Heart right ventricle (tissue), 16 donors: ENCODE data around the gene CGRRF1. TPM values are rescaled to one million over a fixed set of nuclear protein-coding genes. Genes with fewer than 3 reads are reported as not detected.

Experiments
- ATAC-seq, 8 donors: fragments of 200-7000 bp; cut with Tn5 transposase; one replicate each; pipeline ENCODE4 v1.9.1; 2020; ENCODE audit warnings: mild to moderate bottlenecking in 8 of 8, moderate library complexity in 8 of 8, moderate number of reproducible peaks in 1 of 8
- DNase-seq, 2 donors: peaks; one replicate each; pipeline ENCODE4 v3.0.0-alpha.2; 2020
- H3K27ac ChIP-seq, 10 donors: fragments of 200-600 bp; sonication (generic) in 2 of 10; one replicate each; pipeline versions ENCODE4 v1.5.0 to v1.8.0; 2020 to 2022; ENCODE audit warnings: mild to moderate bottlenecking in 3 of 10
- H3K27me3 ChIP-seq, 7 donors: fragments of 200-600 bp; one replicate each; pipeline ENCODE4 v1.8.0; 2021 to 2022; ENCODE audit warnings: mild to moderate bottlenecking in 2 of 7
- H3K36me3 ChIP-seq, 9 donors: fragments of 200-600 bp; sonication (generic) in 1 of 9; one replicate each; pipeline versions ENCODE4 v1.5.0 to v1.8.0; 2020 to 2022; ENCODE audit warnings: mild to moderate bottlenecking in 2 of 9
- H3K4me1 ChIP-seq, 9 donors: fragments of 200-600 bp; sonication (generic) in 1 of 9; one replicate each; pipeline versions ENCODE4 v1.5.0 to v1.8.0; 2020 to 2022; ENCODE audit warnings: mild to moderate bottlenecking in 4 of 9
- H3K4me3 ChIP-seq, 10 donors: fragments of 200-600 bp; sonication (generic) in 2 of 10; one replicate each; pipeline versions ENCODE4 v1.5.0 to v1.8.0; 2020 to 2022; ENCODE audit warnings: mild to moderate bottlenecking in 7 of 10, moderate library complexity in 2 of 10
- H3K9me3 ChIP-seq, 11 donors: fragments of 200-600 bp in 10 of 11; sonication (generic) in 2 of 11; one replicate each; pipeline versions ENCODE4 v1.5.0 to v1.8.0; 2013 to 2022; ENCODE audit warnings: mild to moderate bottlenecking in 2 of 11, control low read depth in 1 of 11, moderate library complexity in 1 of 11
- WGBS, 2 donors: extraction: QIAGEN DNeasy Blood & Tissue Kit; methylation state at CpG; one replicate each; pipeline ENCODE4 v1.1.7; 2013; ENCODE audit warnings: inconsistent platforms in 1 of 2; 5-methylcytosine and 5-hydroxymethylcytosine counted together
- intact Hi-C, 10 donors: fragments of 100-400 bp; cut with DNase I; formaldehyde crosslinking; loops; one replicate each; pipeline versions ENCODE4 v1.11.1 to v1.14.2; 2022
- polyA plus RNA-seq, 2 donors: library from polyadenylated mRNA; stranded (reverse); fragments of 200-250 nt; gene quantifications; one replicate each; pipeline ENCODE4 v1.2.3, GENCODE V29; 2013
- total RNA-seq, 10 donors: library from RNA; stranded (reverse); fragmentation: NEBNext Ultra II Directional in 3 of 10; extraction: Animal tissue kit (Norgen Biotek cat#: 25700) in 3 of 10; gene quantifications; one replicate each; pipeline versions ENCODE4 v1.2.1 to v1.2.4, GENCODE V29; 2021 to 2023
- TF ChIP-seq, protein P1 (sequence below), 9 donors: fragments of 200-600 bp; sonication (generic) in 2 of 9; IDR thresholded peaks; one replicate each; pipeline versions ENCODE4 v1.5.0 to v1.8.0; 2021 to 2022; ENCODE audit warnings: antibody characterized with exemption in 9 of 9, mild to moderate bottlenecking in 5 of 9, moderate library complexity in 1 of 9
- donor health status: Arrhythmogenic right ventricular cardiomyopathy.
- donor health status: ischemic (EF 13 %, LVEDD 7.1; RV severe dilation, severe dysfunction).
- donor health status: healthy with polysubstance abuse.
- donor health status: DM: no; HTN: yes; CAD: no.
- donor health status: DM: no; HTN: no; CAD: no.
- donor health status: ischemic (EF 25% LVEDD 6.9; RV normal size, moderate dysfunction).
- donor health status: ischemic (EF 25% LVEDD 5.7; RV mildly dilated, moderate dysfunction).
- donor health status: healthy.
- donor health status: DM: yes; HTN: yes; CAD: no.
- donor health status: Ischemic cardiomyopathy.
- donor health status: ischemic (EF 35%, LVEDD 5.7; RV mildly dilated, moderate dysfunction).
- donor health status: nonischemic (EF 11% LVEDD 7.7; RV severe dilation, severe dysfunction).
- donor health status: DM: yes; HTN: yes; CAD: no.
- donor health status: PGD.
- donor health status: ischemic (EF 29% LVEDD 5.4; RV normal size, mild dysfunction).
- donor health status: nonischemic (EF 23%, LVEDD 6.1; RV moderate dilation, normal function).

CGRRF1 gene
- total and polyA plus RNA-seq, 12 donors, result 14.2 to 23.1 (median 17.6) TPM

GRCh38 chr14:54582334-54582733 lies 72.6 kb downstream of the CGRRF1 start:
- Histone ChIP-seq H3K36me3 (peaks cover 0 to 10% (median 0%) of the 10 kb centered on the region in 9 donors), H3K4me3 (no peak overlapping the region), H3K27me3 (no peaks in the 10 kb centered on the region), H3K27ac (no peak overlapping the region), H3K9me3 (peaks cover 0 to 7% (median 0%) of the 10 kb centered on the region in 11 donors), H3K4me1 (peaks cover 0 to 73% (median 51%) of the 10 kb centered on the region in 9 donors)
- 60 to 75% methylated on average over 7 of the region's 7 CpGs for WGBS, 2 donors
- intact Hi-C loops, result no loop called here
- peak in 4 of 8 donors; percentile 45 to 60 (median 52) for ATAC-seq
- TF ChIP-seq, protein P1, sequence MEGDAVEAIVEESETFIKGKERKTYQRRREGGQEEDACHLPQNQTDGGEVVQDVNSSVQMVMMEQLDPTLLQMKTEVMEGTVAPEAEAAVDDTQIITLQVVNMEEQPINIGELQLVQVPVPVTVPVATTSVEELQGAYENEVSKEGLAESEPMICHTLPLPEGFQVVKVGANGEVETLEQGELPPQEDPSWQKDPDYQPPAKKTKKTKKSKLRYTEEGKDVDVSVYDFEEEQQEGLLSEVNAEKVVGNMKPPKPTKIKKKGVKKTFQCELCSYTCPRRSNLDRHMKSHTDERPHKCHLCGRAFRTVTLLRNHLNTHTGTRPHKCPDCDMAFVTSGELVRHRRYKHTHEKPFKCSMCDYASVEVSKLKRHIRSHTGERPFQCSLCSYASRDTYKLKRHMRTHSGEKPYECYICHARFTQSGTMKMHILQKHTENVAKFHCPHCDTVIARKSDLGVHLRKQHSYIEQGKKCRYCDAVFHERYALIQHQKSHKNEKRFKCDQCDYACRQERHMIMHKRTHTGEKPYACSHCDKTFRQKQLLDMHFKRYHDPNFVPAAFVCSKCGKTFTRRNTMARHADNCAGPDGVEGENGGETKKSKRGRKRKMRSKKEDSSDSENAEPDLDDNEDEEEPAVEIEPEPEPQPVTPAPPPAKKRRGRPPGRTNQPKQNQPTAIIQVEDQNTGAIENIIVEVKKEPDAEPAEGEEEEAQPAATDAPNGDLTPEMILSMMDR (IDR thresholded peaks at IDR 0.05), result no peak
- no peak for DNase-seq

DNA sequence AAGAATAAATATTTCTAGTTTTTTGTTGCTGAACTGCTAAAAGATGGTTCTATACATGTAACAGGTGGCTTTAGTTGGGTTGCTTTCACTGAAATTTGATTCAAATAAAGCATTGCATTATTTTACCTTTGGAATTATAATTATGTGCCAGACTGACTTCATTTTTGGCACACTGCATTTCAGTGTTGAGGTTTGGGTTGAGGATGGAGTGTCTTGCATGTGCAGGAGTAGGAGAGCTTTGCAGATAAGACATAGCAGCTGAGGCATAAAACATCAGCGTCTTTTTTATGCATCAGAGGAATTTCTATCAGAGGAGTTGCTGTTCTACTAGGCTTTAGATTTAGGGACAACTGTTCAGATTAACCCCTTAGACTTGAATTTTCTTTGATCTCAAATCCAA lies 74.4 kb downstream of the CGRRF1 start:
- peaks cover 0 to 7% (median 0%) of the 10 kb centered on the region in 11 donors for H3K9me3 ChIP-seq
- no peak overlapping the region for H3K4me3 ChIP-seq
- peaks cover 0 to 6% (median 0%) of the 10 kb centered on the region in 9 donors for H3K36me3 ChIP-seq
- peaks cover 0 to 70% (median 36%) of the 10 kb centered on the region in 9 donors for H3K4me1 ChIP-seq
- TF ChIP-seq, protein P1 (IDR thresholded peaks at IDR 0.05), result no peak
- ATAC-seq, result no peak
- intact Hi-C loops, result no loop called here
- DNase-seq, result no peak
- WGBS, 2 donors, result 25 to 38% methylated on average over 1 of the region's 1 CpG
- no peaks in the 10 kb centered on the region for H3K27me3 ChIP-seq
- H3K27ac ChIP-seq, result peak overlapping the region in 1 of 10 donors; percentile 38

- H3K9me3 ChIP-seq, result peaks cover 0 to 7% (median 0%) of the 10 kb centered on the region in 11 donors
- H3K4me3 ChIP-seq, result no peak overlapping the region
- H3K27ac ChIP-seq, result no peak overlapping the region
- 94% methylated on average over 3 of the region's 3 CpGs for WGBS, 2 donors
- H3K4me1 ChIP-seq, result peaks cover 0 to 69% (median 30%) of the 10 kb centered on the region in 9 donors
- H3K27me3 ChIP-seq, result no peaks in the 10 kb centered on the region
- ATAC-seq, result no peak
- peaks cover 0 to 6% (median 0%) of the 10 kb centered on the region in 9 donors for H3K36me3 ChIP-seq
- intact Hi-C loops, result no loop called here
- TF ChIP-seq, protein P1 (IDR thresholded peaks at IDR 0.05), result no peak
- no peak for DNase-seq
Measured at GRCh38 chr14:54585214-54585613, 75.5 kb downstream of the CGRRF1 start.

Other genes starting within 250 kb of the CGRRF1 start
- 10 to 100 TPM in 1 of 10 donors, 1 to 10 TPM in 9; 1.8 to 14.7 (median 4.2) TPM for gene CDKN3, start 112.9 kb upstream of the CGRRF1 start, total RNA-seq
- 1 to 10 TPM; 3.1 to 5.2 TPM for gene CDKN3, start 112.9 kb upstream of the CGRRF1 start, polyA plus RNA-seq
- gene CNIH1, start 68.5 kb upstream of the CGRRF1 start, total RNA-seq, result 100 to 1,000 TPM in 3 of 10 donors, 10 to 100 TPM in 7; 80.7 to 108 (median 91.4) TPM
- gene CNIH1, start 68.5 kb upstream of the CGRRF1 start, polyA plus RNA-seq, result 100 to 1,000 TPM in 1 of 2 donors, 10 to 100 TPM in 1; 26.8 to 114 TPM
- gene GMFB, start 20.9 kb upstream of the CGRRF1 start, total RNA-seq, result 10 to 100 TPM; 16.8 to 30.5 (median 20.2) TPM
- gene GMFB, start 20.9 kb upstream of the CGRRF1 start, polyA plus RNA-seq, result 1 to 10 TPM; 9.1 to 9.6 TPM
- 100 to 1,000 TPM; 141 to 284 (median 233) TPM for gene SAMD4A, start 57.2 kb downstream of the CGRRF1 start, total RNA-seq
- 10 to 100 TPM; 14.0 to 41.0 TPM for gene SAMD4A, start 57.2 kb downstream of the CGRRF1 start, polyA plus RNA-seq